ENCODE results near the gene SIAH1.

- TF ChIP-seq CTCF (IDR thresholded peaks at IDR 0.05; ENCODE audit: poor library complexity, severe bottlenecking) (no peak), RAD21 (conservative IDR thresholded peaks at IDR 0.05) (no peak)
Observed at GRCh38 chr16:48326915-48327314, 58.3 kb downstream of the SIAH1 start.

All from neural cell (in vitro differentiated cells).